Fibroblast of skin of right quadriceps (primary cell): Measurements from ENCODE around the gene TRIM67.
A peak's percentile ranks its signal among the peaks of the same experiment; 100 is the strongest.
"Not testable (repeated sequence)": the region's sequence is repeated elsewhere in the genome, so short reads cannot be mapped to it uniquely, and the experiment has no call there.

Experiments
- DNase-seq: peaks from one replicate; pipeline ENCODE4 v3.0.0-alpha.2; 2013

The TRIM67 gene

DNA sequence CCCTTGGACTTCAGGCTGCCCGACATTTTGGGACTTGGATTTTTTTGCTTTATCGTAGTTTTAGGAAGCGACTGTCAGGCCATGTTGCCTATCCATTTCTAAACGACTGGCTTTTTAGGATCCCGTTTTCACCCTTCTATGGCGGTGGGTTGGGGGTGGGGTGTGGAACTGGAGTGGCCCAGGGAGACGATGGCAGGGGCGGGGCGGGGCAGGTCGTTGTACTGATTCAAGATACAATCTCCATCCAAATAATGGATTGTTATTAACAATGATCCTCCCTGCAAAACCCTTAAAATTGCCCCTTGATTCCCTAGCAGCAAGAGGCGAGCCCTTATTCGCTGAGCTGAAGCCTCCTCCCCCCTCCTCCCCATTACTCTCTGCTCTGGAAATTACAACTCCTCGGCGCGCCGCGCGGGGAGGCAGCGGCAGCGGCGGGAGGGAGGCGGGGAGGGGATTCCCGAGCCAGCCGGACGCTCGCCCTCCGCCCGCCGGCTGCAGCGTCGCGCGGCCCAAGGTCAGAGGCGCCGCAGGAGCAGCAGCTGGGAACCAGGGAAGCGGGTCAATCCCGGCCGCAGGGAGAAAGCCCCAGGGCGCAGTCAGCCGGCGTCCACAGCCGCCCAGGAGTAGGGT lies at the start of gene TRIM67:
TSS of gene TRIM67 (plus strand) at position 392 of the 630 bp plus-strand sequence. CDS start 912 bp downstream, outside the sequence.
- DNase-seq = no peak

DNA sequence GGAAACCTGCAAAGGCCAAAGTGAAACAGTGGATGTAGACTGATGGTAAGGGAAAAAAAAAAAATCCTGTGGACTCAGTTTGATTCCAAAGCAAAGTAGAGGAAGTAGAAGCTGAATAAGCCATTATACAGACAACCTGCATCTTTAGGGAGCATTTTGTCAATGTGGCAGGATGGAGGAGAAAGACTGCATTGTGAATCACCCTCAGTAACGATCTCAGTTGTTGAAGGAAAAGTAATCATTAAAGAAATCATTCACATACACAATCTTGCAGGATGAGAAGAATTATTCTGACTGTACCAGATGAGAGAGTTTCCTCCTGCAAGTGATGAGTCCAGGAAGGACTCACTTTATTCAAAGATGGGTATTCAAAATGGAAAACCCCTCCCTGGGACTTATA lies 45.1 kb upstream of the TRIM67 start:
- DNase-seq = no peak

DNA sequence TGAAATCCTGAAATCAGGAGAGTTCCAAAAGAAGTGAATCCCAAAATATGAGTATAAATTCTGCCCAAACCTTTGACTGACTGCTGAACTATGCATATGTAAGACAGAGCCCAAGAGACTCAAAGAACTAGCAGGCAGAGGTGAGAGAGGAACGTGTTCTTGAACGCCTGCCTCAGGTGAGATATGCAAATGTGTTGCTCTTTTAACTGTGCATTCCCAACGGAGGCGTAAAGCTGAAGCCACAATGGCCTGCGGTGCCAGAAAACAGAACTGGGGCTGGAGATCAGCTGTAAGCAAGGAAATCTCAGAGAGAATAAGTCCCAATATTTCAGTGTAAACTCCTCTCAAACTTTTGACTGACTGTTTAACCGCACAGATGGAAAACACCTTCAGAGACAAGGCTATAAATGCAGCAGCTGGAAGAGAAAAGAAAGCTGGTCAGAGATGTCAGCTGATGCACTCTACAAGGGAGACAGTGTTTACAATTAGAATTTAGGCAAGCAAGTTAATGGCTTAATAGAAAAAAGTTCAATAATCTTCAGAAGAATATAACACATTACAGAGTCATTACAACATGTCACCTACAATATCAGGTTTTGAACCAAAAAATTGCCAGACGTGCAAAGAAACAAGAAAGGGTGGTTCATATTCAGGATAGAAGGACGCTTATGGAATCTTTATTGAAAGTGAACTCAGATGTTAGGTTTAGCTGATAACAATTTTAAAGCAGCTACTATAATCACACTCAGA lies 43.0 kb upstream of the TRIM67 start:
- no peak for DNase-seq

DNA sequence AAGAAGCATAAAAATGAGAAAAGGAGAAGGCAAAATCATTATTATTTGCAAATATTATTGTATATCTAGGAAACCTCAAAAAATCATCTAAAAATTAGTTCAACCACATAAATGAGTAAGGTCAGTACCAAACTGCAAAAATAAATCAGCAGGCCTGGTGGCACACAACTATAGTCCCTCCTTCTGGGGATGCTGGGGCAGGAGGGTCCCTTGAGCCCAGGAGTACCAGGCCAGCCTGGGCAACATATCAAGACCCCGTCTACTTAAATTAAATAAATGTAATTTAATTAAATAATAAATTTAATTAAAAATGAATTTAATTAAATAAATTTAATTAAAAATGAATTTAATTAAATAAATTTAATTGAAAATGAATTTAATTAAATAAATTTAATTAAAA lies 40.3 kb upstream of the TRIM67 start:
- no peak for DNase-seq

DNA sequence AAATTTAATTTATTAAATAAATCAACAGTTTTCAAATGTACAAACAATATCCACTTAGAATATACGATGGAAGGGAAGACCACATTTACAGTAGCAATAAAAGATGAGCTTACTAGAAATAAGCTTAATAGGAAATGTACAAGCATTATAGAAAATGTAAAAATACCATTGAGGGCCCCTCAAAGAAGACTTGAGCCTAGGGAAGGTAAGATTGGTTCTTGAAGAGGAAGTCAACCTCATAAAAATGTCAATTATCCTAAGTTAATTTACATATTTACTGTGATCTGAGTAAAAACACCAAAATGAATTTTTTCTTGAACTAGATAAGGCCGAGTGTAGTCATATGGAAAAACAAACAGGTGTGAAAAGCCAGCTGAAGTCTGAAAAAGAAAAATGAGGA lies 39.7 kb upstream of the TRIM67 start:
- no peak for DNase-seq

DNA sequence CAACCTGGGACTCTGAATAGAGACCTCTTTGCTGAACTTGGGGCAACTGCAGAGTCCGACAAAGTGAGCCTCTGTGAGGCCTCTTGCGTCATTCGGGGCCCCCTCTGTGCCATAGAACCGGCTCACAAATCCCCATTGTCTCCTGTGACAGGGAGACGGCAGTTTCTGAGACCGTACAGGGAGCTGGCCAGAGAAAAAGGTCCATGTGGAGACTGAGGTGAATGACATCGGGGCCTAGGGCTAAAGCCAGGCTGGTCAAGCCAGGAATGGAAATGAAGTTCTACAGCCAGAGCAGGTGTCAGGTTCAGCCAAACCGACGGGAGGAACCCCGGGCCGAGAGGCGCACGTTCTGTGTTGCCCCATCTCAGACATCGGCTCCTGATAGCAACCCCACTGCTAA lies 37.1 kb upstream of the TRIM67 start:
- DNase-seq = no peak

DNA sequence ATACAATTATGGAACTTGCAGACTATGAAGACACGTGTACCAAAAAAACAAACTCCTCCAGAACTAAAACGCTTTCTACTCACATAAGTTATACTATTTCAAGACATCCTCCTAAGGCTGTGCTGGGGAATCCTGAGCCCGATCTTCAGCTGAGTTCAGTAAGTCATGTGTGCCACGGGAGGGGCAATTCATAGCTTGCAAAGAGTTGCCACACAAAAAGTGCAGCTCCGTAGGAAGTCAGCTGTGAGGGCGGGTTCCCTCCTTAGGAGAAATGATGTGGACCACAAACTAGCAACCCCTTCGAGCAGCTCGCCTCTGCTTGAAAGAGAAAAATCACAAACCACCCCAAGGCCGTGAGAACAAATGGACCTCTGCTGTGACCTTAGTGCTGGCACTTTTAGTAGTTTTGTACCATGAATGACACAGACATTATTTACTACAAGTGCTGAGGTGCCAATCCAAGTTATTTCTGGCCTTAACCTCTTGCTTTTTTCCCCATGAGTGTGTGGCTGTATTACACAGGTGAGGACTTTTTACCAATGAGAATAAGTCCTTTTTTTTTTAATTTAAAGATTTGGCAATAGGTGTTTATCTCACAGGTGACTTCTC lies 35.8 kb upstream of the TRIM67 start:
- no peak for DNase-seq

DNA sequence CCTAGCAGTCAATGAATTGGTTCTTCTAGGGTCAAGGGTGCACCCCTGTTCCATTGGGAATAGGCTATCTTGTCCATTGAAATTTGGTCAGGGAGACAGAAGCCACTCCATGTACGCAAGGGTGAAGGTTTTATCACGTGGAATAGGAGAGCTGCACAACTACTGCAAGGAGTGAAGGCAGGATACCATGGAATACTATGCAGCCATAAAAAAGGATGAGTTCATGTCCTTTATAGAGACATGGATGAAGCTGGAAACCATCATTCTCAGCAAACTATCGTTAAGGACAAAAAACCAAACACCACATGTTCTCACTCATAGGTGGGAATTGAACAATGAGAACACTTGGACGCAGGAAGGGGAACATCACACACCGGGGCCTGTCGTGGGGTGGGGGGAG lies 34.8 kb upstream of the TRIM67 start:
- DNase-seq = not testable (repeated sequence)

DNA sequence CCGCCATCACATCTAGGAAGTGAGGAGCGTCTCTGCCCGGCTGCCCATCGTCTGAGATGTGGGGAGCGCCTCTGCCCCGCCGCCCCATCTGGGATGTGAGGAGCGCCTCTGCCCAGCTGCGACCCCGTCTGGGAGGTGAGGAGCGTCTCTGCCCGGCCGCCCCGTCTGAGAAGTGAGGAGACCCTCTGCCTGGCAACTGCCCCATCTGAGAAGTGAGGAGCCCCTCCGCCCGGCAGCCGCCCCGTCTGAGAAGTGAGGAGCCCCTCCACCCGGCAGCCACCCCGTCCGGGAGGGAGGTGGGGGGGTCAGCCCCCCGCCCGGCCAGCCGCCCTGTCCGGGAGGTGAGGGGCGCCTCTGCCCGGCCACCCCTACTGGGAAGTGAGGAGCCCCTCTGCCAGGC lies 33.4 kb upstream of the TRIM67 start:
- DNase-seq = not testable (repeated sequence)

DNA sequence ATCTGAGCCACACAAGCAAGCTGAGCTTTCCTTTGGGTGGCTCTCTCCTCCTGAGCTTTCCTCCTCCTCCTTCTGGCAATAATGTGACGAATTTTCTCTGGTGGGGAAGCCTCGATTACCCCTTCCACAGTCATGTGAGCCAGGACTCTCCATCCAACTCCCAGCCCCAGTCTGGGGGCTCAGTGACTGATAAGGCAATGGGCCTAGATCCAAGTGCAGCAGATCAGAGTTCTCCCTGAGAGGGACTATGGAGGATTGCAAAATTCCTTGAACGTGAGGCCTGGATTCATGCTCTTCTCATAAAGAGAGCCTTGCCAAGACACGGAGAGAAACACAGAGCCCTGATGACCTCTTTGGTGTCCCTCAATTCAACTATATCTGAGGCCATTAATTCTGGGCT lies 31.3 kb upstream of the TRIM67 start:
- no peak for DNase-seq

DNA sequence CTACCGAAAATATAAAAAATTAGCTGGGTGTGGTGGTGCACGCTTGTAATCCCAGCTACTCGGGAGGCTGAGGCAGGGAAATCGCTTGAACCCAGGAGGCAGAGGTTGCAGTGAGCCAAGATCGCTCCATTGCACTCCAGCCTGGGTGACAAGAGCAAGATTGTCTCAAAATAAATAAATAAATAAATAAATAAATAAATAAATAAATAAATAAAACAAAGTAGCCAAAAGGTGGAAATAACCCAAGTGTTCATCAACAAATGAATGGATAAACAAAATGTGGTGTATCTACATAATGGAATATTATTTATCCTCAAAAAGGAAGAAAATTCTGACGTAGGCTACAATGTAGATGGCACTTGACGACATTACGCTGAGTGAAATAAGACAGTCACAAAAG lies 29.3 kb upstream of the TRIM67 start:
- DNase-seq = not testable (repeated sequence)

DNA sequence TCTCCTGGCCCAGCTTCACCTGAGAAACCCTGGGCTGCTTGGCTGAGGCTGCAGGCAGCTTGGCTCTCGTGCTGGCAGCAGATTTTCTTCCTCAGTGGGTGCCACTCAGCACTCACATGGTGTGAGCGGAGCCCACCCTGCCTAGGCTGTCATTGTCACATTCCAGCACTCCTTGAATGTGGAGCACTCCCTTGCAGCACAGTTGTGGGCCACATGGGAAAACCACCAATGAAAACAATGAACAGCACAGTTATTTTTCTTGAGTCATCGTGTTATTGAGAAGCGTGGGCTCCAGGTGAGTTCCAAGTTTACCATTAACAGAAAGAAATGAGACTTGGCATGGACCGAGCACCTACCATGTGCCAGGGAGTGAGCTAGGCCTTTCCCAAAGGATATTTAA lies 27.2 kb upstream of the TRIM67 start:
- DNase-seq = no peak

DNA sequence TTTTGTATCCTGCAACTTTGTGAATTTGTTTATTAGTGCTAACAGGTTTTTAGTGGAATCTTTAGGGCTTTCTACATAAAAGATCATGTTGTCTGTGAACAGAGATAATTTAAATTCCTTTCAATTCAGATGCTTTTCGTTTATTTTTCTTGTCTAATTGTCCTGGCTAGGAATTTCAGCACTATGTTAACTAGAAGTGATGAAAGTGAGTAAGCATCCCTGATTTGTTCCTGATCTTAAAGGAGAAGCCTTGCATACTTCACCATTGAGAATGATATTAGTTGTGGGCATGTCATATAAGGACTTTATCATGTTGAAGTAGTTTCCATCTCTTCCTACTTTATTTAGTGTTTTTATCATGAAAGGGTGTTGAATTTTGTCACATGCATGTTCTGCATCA lies 23.6 kb upstream of the TRIM67 start:
- DNase-seq = peak; percentile 58

DNA sequence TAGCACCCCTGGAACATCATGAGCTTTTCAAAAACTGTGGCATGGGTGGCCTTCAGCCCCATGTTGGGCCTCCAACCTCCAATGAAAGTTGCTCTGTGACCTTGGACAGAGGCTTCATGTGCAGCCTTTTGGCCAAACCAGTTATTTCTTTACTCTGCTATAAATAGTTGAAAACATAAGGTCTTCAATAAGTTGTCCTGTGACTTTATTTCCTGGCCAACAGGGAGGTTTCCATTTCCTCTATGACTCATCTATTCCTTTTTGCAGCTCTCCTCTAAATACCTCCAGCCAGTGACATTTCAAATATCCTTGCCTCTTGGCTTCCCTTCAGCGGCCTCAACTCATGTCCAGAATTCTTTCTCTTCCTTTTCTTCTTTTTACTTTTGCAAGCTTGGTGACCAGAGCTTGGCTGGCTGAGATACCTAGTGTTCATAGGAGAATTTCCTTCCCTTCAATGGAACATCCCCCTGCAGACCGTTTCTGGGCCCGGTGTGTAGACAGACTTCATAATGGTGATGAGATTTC lies 22.7 kb upstream of the TRIM67 start:
- peak; percentile 82 for DNase-seq

DNA sequence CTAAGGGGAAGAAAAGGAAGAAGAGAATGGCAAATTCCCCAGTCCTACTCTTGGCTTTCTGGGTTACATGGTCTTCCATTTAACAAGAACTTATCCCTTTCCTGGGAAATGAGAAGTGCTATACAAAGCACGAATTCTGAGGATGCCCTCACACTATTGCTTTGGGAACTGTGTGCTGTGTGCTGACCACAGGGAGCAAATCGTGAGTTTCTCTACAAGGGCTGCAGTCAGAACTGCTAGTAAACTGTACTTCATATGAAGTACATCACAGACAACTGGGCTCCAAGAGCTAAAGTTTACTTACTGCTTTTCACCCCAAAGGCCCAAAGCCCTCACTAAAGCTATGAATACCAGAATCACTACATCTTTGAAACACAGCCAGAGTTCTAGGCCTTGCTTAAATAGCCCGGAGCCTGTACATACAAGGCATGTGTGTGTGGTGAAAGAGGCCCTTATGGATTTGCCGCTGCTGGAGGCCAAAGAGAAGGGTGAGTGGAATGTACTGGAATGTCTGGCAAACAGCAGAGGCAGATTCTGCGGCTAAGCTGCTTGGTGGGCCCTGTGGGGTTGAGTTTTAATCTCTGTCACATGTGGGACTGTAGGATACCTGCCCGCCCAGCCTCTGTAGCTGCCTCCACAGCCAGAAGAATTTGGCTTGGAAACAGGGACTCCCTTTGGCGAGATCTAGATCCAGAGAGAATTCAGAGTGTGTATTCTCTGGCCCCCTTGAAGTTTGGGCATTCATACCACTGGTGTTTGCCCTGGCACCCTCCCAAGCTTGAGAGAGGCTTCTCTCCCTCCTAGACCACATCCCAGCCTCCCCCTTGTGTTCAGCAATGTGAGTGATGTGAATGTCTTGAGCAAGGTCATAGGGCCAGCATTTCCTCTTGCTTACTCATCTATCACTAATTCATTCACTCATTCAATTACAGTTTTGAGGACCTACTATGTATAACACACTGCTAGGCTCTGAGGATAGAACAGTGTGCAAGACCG lies 21.9 kb upstream of the TRIM67 start:
- DNase-seq = peak; percentile 98

DNA sequence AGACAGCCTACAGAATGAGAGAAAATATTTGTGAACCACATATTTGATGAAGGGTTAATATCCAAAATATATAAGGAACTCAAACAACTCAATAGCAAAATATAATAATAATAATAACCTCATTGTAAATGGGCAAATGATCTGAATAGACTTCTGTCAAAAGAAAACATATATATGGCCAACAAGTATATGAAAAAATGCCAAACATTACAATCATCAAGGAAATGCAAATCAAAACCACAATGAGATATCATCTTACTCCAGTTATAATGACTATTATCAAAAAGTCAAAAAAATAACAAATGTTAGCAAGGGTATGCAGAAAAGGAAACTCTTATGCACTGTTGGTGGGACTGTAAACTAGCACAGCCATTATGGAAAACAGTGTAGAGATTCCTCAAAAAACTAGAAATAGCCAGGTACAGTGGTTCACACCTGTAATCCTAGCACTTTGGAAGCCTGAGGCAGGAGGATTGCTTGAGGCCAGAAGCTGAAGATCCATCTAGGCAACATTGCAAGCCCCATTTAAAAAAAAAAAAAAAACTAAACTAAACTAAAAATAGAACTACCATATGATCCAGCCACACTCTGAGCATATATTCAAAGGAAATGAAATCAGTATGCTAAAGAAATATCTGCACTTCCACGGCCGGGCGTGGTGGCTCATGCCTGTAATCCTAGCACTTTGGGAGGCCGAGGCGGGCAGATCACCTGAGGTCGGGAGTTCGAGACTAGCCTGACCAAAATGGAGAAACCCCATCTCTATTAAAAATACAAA lies 17.3 kb upstream of the TRIM67 start:
- peak; percentile 9 for DNase-seq

DNA sequence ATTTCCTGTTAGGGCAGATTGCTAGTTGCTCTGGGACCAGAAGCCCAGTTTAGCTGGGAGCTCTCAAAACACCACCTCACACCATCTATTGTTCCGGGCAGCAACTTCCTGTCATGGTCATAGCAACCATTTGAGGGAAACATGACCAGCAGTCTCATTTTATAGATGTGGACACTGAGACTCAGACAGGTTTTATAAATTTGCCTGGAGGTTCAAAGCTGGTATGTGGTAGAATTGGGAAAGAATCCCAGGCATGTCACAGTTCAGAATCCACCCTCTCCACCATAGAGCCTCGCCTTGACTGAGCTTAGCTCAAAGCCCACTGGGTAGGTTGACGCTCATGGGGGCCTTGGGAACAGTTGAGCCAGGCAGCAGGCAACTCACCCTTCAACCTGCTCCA lies 14.0 kb upstream of the TRIM67 start:
- DNase-seq = no peak

DNA sequence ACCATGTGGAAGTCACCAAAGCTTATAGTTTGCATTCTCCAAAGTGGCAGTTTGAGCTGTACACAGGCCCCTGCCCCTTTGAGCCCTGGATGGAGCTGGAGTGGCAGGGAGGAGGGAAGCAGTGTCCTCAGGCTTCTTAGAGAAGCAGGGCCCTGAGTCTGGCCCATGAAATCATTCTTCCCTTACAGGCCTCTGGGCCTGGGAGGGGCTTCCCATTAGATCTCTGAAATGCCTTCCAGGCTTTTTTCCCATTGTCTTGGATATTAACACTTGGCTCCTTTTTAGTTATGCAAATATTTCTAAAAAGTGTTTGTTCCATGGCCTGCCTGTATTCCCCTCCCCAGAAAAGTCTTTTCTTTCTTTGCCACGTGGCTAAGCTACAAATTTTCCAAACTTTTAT lies 10.0 kb upstream of the TRIM67 start:
- no peak for DNase-seq

DNA sequence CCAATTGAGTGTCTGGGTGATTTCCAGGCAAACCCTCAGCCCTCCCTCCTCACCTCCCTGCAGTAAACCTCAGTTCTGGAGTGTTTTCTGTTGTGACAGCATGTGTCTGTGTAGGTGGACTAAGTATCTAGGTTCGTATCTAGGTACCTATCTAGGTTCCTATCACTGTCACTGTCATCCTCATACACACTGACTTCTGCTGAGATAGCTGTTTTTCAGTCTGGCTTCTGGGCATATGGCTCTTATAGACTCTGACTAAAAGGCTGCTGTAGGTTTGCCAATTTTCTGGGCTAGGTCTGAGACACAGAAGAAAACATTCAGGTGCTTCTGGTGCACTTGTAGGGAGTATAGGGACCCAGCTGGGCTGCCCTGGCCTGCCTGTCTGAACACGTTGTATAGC lies 8.1 kb upstream of the TRIM67 start:
- DNase-seq = no peak

DNA sequence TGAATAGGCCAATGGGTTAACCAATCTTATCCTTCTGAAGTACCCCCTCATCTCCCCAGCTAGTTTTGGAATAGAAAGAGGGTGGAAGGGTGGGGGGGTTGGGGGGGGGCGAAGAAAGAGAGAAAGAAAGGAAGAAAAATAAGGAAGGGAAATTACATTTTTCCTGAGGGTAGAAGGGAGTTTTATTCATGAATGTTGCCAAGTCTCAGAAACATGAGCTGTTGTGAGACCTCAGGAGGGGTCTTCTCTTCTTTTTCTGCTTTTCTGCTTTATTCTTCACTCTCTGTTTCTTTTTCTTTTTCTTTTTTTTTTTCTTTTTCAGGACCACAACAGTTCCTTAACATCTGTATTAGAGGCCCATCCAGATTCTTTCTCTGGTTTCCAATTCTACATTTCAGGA lies 6.0 kb upstream of the TRIM67 start:
- DNase-seq = no peak

DNA sequence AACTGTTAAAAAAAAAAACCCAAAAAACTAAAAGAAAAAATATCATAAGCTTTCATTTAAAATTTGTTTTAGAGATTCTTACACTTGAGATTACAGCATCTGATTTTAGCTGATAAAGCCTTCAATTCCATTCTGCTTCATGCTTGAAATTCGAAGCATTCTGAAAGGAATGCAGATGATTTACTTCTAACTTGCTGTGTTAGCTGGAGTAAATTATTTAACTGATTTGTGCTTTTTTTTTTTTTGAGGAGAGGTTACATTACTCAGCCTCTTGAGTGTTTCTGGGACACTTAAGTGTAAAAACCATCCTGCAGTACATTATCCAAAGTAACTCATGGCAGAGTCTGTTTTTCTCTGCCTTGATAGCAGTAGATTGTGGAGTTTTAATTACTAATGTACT lies 4.5 kb upstream of the TRIM67 start:
- DNase-seq = peak; percentile 30

DNA sequence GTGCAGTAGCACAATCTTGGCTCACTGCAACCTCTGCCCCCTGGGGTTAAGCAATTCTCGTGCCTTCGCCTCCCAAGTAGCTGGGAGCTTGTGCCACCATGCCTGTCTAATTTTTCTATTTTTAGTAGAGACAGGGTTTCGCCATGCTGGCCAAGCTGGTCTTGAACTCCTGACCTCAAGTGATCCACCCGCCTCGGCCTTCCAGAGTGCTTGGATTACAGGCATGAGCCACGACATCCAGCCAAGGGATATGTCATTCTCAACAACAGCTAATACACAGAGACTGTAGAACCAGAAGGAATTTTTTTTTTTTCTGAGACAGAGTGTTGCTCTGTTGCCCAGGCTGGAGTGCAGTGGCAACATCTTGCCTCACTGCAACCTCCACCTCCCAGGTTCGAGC lies 3.7 kb upstream of the TRIM67 start:
- DNase-seq = not testable (repeated sequence)
